ENCODE measurements around the gene MAPKAP1.

Gene MAPKAP1

GRCh38 chr9:125654121-125654520 lies 52.9 kb downstream of the MAPKAP1 start:
- TF ChIP-seq ZFX (IDR thresholded peaks at IDR 0.05) (no peak), CTCF (conservative IDR thresholded peaks at IDR 0.05) (no peak)
- no peak overlapping the region for H3K27ac ChIP-seq

- H3K27ac ChIP-seq = no peak overlapping the region
- no peak for TF ChIP-seq CTCF (conservative IDR thresholded peaks at IDR 0.05)
- TF ChIP-seq ZFX (IDR thresholded peaks at IDR 0.05) = no peak
These were observed 53.7 kb downstream of the MAPKAP1 start for GRCh38 chr9:125653325-125653724.

GRCh38 chr9:125652759-125653158 lies 54.2 kb downstream of the MAPKAP1 start:
- H3K27ac ChIP-seq = no peak overlapping the region
- no peak for TF ChIP-seq ZFX (IDR thresholded peaks at IDR 0.05)
- TF ChIP-seq CTCF (conservative IDR thresholded peaks at IDR 0.05) = no peak

GRCh38 chr9:125652233-125652594 lies 54.8 kb downstream of the MAPKAP1 start:
- TF ChIP-seq CTCF (conservative IDR thresholded peaks at IDR 0.05) (no peak), ZFX (IDR thresholded peaks at IDR 0.05) (no peak)
- no peak overlapping the region for H3K27ac ChIP-seq

- H3K27ac ChIP-seq = no peak overlapping the region
- TF ChIP-seq CTCF (conservative IDR thresholded peaks at IDR 0.05) (no peak), ZFX (IDR thresholded peaks at IDR 0.05) (no peak)
These were observed 55.3 kb downstream of the MAPKAP1 start for GRCh38 chr9:125651576-125652232.

- H3K27ac ChIP-seq = no peak overlapping the region
- no peak for TF ChIP-seq CTCF (conservative IDR thresholded peaks at IDR 0.05)
- no peak for TF ChIP-seq ZFX (IDR thresholded peaks at IDR 0.05)
These were observed 56.7 kb downstream of the MAPKAP1 start for GRCh38 chr9:125650271-125650737.

GRCh38 chr9:125649826-125650225 lies 57.2 kb downstream of the MAPKAP1 start:
- TF ChIP-seq ZFX (IDR thresholded peaks at IDR 0.05) (no peak), CTCF (conservative IDR thresholded peaks at IDR 0.05) (no peak)
- no peak overlapping the region for H3K27ac ChIP-seq

All from C4-2B (cell line).